Kidney tubule cell (primary cell): ENCODE data around the gene MMP3.

ENCODE experiments used
- DNase-seq: peaks from one replicate; pipeline ENCODE4 v3.0.0-alpha.2; 2018; ENCODE audit warnings: low spot score

The MMP3 gene

GRCh38 chr11:102788334-102788995 lies 54.9 kb downstream of the MMP3 start:
- no peak for DNase-seq
